Activated CD4-positive, CD25-positive, alpha-beta regulatory T cell treated with anti-CD3 and anti-CD28 coated beads, Interleukin-2, amount 50 U/mL, for 16 hours (primary cell): Measurements from ENCODE around the gene PTCHD4.

Source experiments
- DNase-seq: peaks from one replicate; pipeline ENCODE4 v3.0.0-alpha.2; 2020; ENCODE audit warnings: low read depth, low spot score

Gene PTCHD4

GRCh38 chr6:48099713-48100587 is 11.0 kb downstream of the PTCHD4 start:
- DNase-seq: no peak

- no peak for DNase-seq
Observed at GRCh38 chr6:48098923-48099322, 12.1 kb downstream of the PTCHD4 start.

- no peak for DNase-seq
Observed at GRCh38 chr6:48092550-48093217, 18.3 kb downstream of the PTCHD4 start.

- DNase-seq: no peak
Observed at GRCh38 chr6:48090546-48090945, 20.5 kb downstream of the PTCHD4 start.

- no peak for DNase-seq
Observed at GRCh38 chr6:48087448-48087847, 23.5 kb downstream of the PTCHD4 start.

- DNase-seq: no peak
Observed at GRCh38 chr6:48086187-48086586, 24.8 kb downstream of the PTCHD4 start.

GRCh38 chr6:48085131-48085741 is 25.8 kb downstream of the PTCHD4 start:
- DNase-seq: no peak

- DNase-seq: no peak
Observed at GRCh38 chr6:48084201-48084600, 26.8 kb downstream of the PTCHD4 start.

- DNase-seq: no peak
Observed at GRCh38 chr6:48080227-48081009, 30.6 kb downstream of the PTCHD4 start.

- DNase-seq: no peak
Observed at GRCh38 chr6:48078120-48078519, 32.9 kb downstream of the PTCHD4 start.

GRCh38 chr6:48075181-48075580 is 35.8 kb downstream of the PTCHD4 start:
- no peak for DNase-seq

GRCh38 chr6:48073976-48074767 is 36.8 kb downstream of the PTCHD4 start:
- no peak for DNase-seq

- no peak for DNase-seq
Observed at GRCh38 chr6:48071833-48072232, 39.2 kb downstream of the PTCHD4 start.

- no peak for DNase-seq
Observed at GRCh38 chr6:48069280-48069679, 41.7 kb downstream of the PTCHD4 start.

- no peak for DNase-seq
Observed at GRCh38 chr6:48068278-48069251, 42.4 kb downstream of the PTCHD4 start.

GRCh38 chr6:48067886-48068277 is 43.1 kb downstream of the PTCHD4 start:
- DNase-seq: no peak

GRCh38 chr6:48067148-48067712 is 43.8 kb downstream of the PTCHD4 start:
- DNase-seq: no peak

- no peak for DNase-seq
Observed at GRCh38 chr6:48061265-48061990, 49.6 kb downstream of the PTCHD4 start.
